Measurements from ENCODE around the gene C1QL2.

GRCh38 chr2:119170504-119170903 is 12.0 kb upstream of the C1QL2 start:
- no peak for TF ChIP-seq CTCF (conservative IDR thresholded peaks at IDR 0.05; ENCODE audit: low read depth in 2 of 2)
- no peak for TF ChIP-seq CREB1 (CRISPR knock-in tag; IDR thresholded peaks at IDR 0.05; ENCODE audit: low read depth)
- TF ChIP-seq EZH2 (IDR thresholded peaks at IDR 0.05; ENCODE audit: low read depth, unreplicated experiment), result no peak
- no peak for TF ChIP-seq EZH2phosphoT487 (IDR thresholded peaks at IDR 0.05; ENCODE audit: unreplicated experiment)
- TF ChIP-seq REST (IDR thresholded peaks at IDR 0.05; ENCODE audit: unreplicated experiment), result no peak
- no peak for TF ChIP-seq POLR2AphosphoS5 (IDR thresholded peaks at IDR 0.05; ENCODE audit: low read depth)

Data from GM23338 (cell line).